A673 (cell line): ENCODE data around the gene MED15.
"Not testable (repeated sequence)": the region's sequence is repeated elsewhere in the genome, so short reads cannot be mapped to it uniquely, and the experiment has no call there.

ENCODE experiments used
- EZH2 ChIP-seq: fragments of 200-600 bp; sonication (generic); IDR thresholded peaks from 2 replicates; pipeline ENCODE4 v1.6.1; 2017; ENCODE audit warnings: borderline replicate concordance, low read depth, mild to moderate bottlenecking, mixed read lengths, antibody characterized with exemption, low read length; ENCODE audit not compliant: poor library complexity, severe bottlenecking
- TF ChIP-seq, protein P1 (sequence below): fragments of 300-800, 200-600 bp; sonication (generic); conservative IDR thresholded peaks from 2 replicates; pipeline ENCODE4 v1.5.1; 2017; ENCODE audit warnings: low read depth, mild to moderate bottlenecking, antibody characterized with exemption, low read length, moderate library complexity, mixed read lengths

DNA sequence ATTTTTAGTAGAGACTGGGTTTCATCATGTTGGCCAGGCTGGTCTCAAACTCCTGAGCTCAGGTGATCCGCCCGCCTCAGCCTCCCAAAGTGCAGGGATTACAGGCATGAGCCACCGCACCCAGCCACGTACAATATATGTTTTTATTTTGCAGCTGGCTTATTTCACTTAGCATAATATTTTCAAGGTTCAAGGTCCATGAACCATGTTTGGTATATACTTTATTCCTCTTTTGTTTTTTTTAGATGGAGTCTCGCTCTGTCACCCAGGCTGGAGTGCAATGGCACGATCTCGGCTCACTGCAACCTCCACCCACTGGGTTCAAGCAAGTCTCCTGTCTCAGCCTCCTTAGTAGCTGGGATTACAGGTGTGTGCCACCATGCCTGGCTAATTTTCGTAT, 31.5 kb downstream of the MED15 start:
- TF ChIP-seq, protein P1, sequence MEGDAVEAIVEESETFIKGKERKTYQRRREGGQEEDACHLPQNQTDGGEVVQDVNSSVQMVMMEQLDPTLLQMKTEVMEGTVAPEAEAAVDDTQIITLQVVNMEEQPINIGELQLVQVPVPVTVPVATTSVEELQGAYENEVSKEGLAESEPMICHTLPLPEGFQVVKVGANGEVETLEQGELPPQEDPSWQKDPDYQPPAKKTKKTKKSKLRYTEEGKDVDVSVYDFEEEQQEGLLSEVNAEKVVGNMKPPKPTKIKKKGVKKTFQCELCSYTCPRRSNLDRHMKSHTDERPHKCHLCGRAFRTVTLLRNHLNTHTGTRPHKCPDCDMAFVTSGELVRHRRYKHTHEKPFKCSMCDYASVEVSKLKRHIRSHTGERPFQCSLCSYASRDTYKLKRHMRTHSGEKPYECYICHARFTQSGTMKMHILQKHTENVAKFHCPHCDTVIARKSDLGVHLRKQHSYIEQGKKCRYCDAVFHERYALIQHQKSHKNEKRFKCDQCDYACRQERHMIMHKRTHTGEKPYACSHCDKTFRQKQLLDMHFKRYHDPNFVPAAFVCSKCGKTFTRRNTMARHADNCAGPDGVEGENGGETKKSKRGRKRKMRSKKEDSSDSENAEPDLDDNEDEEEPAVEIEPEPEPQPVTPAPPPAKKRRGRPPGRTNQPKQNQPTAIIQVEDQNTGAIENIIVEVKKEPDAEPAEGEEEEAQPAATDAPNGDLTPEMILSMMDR = not testable (repeated sequence)
- not testable (repeated sequence) for TF ChIP-seq EZH2
